GM18526 (cell line): ENCODE results near the gene CYP2W1.

ENCODE experiments used
- POLR2A ChIP-seq: IDR thresholded peaks from 3 replicates; pipeline ENCODE4 v1.6.1; 2011; ENCODE audit not compliant: insufficient read length; ENCODE audit errors: extremely low read depth

CYP2W1 gene

GRCh38 chr7:1021931-1022330 is 39.0 kb downstream of the CYP2W1 start:
- TF ChIP-seq POLR2A: no peak

- TF ChIP-seq POLR2A: no peak
Measured at GRCh38 chr7:1022356-1022755, 39.4 kb downstream of the CYP2W1 start.

- TF ChIP-seq POLR2A: no peak
Measured at GRCh38 chr7:1022801-1023465, 40.0 kb downstream of the CYP2W1 start.

- peak; percentile 14 for TF ChIP-seq POLR2A
Measured at GRCh38 chr7:1024331-1024841, 41.4 kb downstream of the CYP2W1 start.

- TF ChIP-seq POLR2A: no peak
Measured at GRCh38 chr7:1024876-1025742, 42.1 kb downstream of the CYP2W1 start.

- TF ChIP-seq POLR2A: no peak
Measured at GRCh38 chr7:1025743-1026581, 43.0 kb downstream of the CYP2W1 start.

- peak; percentile 32 for TF ChIP-seq POLR2A
Measured at GRCh38 chr7:1026721-1027161, 43.8 kb downstream of the CYP2W1 start.

GRCh38 chr7:1027242-1028043 is 44.5 kb downstream of the CYP2W1 start:
- TF ChIP-seq POLR2A: no peak

GRCh38 chr7:1028044-1028770 is 45.2 kb downstream of the CYP2W1 start:
- peak; percentile 69 for TF ChIP-seq POLR2A

GRCh38 chr7:1028775-1029636 is 46.0 kb downstream of the CYP2W1 start:
- peak; percentile 18 for TF ChIP-seq POLR2A

- no peak for TF ChIP-seq POLR2A
Measured at GRCh38 chr7:1029637-1030443, 46.9 kb downstream of the CYP2W1 start.

GRCh38 chr7:1030444-1031070 is 47.6 kb downstream of the CYP2W1 start:
- no peak for TF ChIP-seq POLR2A
